Measurements from ENCODE around the gene ZFPM1. TPM values are rescaled to one million over a fixed set of nuclear protein-coding genes. Genes with fewer than 3 reads are reported as not detected.

The ZFPM1 gene
- total RNA-seq, 1 experiment from 2014 or later = 14.6 TPM

DNA sequence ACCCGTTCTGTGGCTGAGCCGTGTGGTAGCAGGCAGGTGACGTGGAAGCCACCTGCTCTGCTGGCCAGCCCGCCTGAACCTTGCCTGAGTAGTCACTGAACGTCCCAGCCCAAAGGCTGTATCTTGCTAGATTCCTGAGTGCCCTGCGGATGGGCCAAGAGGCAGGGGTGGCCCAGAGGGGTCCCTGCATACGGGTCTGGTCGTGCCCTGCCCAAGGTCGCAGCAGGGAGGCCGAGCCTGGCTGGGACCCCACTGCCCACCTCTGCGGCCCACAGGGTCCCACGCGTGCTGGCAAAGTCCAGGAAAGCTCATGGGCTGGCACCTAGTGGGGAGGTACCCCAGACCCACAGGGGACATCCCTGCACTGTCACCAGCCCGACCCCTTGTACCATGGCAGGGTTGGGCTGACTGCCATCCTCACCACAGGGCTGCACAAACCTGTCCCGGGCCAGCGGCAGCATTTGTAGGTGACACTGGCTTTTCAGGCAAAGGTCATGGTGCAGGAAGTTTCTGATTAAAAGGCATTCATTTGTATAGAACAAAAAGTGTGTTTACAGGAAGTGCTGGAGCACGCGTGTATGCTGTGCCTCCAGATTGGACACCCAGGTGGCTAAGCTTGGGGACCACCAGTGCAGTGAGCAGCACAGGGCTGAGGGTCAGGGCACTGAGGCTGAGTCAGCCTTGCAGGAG, 72.0 kb downstream of the ZFPM1 start:
- Histone ChIP-seq H3K9me3 (ENCODE audit: control insufficient read depth in 1 of 2, insufficient read depth in 1 of 2, low read depth in 1 of 2, low read length in 2 of 2) (no peaks in the 10 kb centered on the region), H3K27ac (ENCODE audit: low read depth, low read length) (no peak overlapping the region), H3K9ac (ENCODE audit: low read length) (no peak overlapping the region), H3K79me2 (ENCODE audit: insufficient read depth, low read length) (no peaks in the 10 kb centered on the region), H3K4me3 (replicated peaks in 1 of 2; ENCODE audit: low read depth in 1 of 2, low read length in 2 of 2) (no peak overlapping the region), H3K36me3 (ENCODE audit: control insufficient read depth in 1 of 2, insufficient read depth in 2 of 2, low read length in 2 of 2) (0 out of 4 replicates have a peak, but pooled peaks cover 0 to 2% of the 10 kb centered on the region in 2 experiments), H3K27me3 (ENCODE audit: insufficient read depth, low read length) (no peaks in the 10 kb centered on the region), H3K9me2 (ENCODE audit: insufficient read depth) (no peaks in the 10 kb centered on the region), H4K20me1 (ENCODE audit: insufficient read depth) (no peaks in the 10 kb centered on the region), H2AFZ (ENCODE audit: low read depth, low read length, poor library complexity, severe bottlenecking) (no peak overlapping the region), H3K4me1 (ENCODE audit: control insufficient read depth in 1 of 2, insufficient read depth in 2 of 2, low read length in 2 of 2) (peaks cover 0 to 10% of the 10 kb centered on the region in 2 experiments; a peak in 3 of 4 replicates), H3K4me2 (ENCODE audit: low read length) (no peak overlapping the region)
- ChIA-PET POLR2A (no interaction called here), CTCF (no interaction called here), RAD21 (ENCODE audit: low non-redundant PET in 1 of 2, low total read pairs in 2 of 2, uncharacterized antibody in 2 of 2, unreplicated experiment in 2 of 2) (no interaction called here)
- TF ChIP-seq POLR2AphosphoS5 (IDR thresholded peaks at IDR 0.05; ENCODE audit: low read depth, low read length) = no peak
- no peak for TF ChIP-seq SP1 (IDR thresholded peaks at IDR 0.05; ENCODE audit: low read depth)
- TF ChIP-seq TCF7L2 (IDR thresholded peaks at IDR 0.05; ENCODE audit: borderline replicate concordance, extremely low read depth, insufficient read depth, insufficient read length) = no peak
- TF ChIP-seq ATF3 (IDR thresholded peaks at IDR 0.05) = no peak
- TF ChIP-seq, protein P1, sequence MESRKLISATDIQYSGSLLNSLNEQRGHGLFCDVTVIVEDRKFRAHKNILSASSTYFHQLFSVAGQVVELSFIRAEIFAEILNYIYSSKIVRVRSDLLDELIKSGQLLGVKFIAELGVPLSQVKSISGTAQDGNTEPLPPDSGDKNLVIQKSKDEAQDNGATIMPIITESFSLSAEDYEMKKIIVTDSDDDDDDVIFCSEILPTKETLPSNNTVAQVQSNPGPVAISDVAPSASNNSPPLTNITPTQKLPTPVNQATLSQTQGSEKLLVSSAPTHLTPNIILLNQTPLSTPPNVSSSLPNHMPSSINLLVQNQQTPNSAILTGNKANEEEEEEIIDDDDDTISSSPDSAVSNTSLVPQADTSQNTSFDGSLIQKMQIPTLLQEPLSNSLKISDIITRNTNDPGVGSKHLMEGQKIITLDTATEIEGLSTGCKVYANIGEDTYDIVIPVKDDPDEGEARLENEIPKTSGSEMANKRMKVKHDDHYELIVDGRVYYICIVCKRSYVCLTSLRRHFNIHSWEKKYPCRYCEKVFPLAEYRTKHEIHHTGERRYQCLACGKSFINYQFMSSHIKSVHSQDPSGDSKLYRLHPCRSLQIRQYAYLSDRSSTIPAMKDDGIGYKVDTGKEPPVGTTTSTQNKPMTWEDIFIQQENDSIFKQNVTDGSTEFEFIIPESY (IDR thresholded peaks at IDR 0.05; ENCODE audit: extremely low read depth, insufficient replicate concordance, low read length) = no peak
- ATAC-seq = no peak
- DNase-seq (ENCODE audit: low read depth, low spot score) = no peak
- intact Hi-C loops (cut with micrococcal nuclease) = loop anchor here (5.0 kb wide), 1 partner anchor 68 kb away; no protein-coding TSS in a partner anchor
- BruUV-seq (replicated peaks) = no TSS peak

DNA sequence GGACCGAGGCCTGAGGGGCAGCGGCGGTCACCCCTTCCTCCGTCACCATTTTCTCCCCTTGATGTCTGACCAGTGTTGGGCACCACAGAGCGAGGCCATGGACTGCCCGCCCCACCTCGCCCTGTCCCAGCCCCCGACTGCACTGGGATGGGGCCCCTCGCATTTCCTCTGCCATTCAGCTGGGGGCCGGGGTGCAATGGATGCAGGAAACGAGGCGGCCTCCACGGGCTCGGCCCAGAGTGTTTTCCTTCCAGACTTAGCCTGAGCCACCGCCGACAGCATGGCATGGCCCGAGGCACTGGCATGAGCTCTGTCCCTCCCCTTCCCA, 72.5 kb downstream of the ZFPM1 start:
- H3K27me3 ChIP-seq (ENCODE audit: insufficient read depth, low read length) = no peaks in the 10 kb centered on the region
- H3K9me2 ChIP-seq (ENCODE audit: insufficient read depth) = no peaks in the 10 kb centered on the region
- BruUV-seq (replicated peaks) = no TSS peak
- CTCF ChIA-PET = no interaction called here
- no peak overlapping the region for H3K4me3 ChIP-seq (replicated peaks in 1 of 2; ENCODE audit: low read depth in 1 of 2, low read length in 2 of 2)
- no peaks in the 10 kb centered on the region for H3K9me3 ChIP-seq (ENCODE audit: control insufficient read depth in 1 of 2, insufficient read depth in 1 of 2, low read depth in 1 of 2, low read length in 2 of 2)
- no peak overlapping the region for H3K4me2 ChIP-seq (ENCODE audit: low read length)
- H3K36me3 ChIP-seq (ENCODE audit: control insufficient read depth in 1 of 2, insufficient read depth in 2 of 2, low read length in 2 of 2) = 0 out of 4 replicates have a peak, but pooled peaks cover 0 to 2% of the 10 kb centered on the region in 2 experiments
- ATAC-seq = no peak
- H3K79me2 ChIP-seq (ENCODE audit: insufficient read depth, low read length) = no peaks in the 10 kb centered on the region
- TF ChIP-seq ZFX (IDR thresholded peaks at IDR 0.05) (no peak), ATF3 (IDR thresholded peaks at IDR 0.05) (no peak), CTCF (IDR thresholded peaks at IDR 0.05 in 2 of 3, conservative IDR thresholded peaks at IDR 0.05 in 1 of 3; ENCODE audit: borderline replicate concordance in 1 of 3, insufficient read depth in 1 of 3, low read depth in 2 of 3, low read length in 2 of 3) (no peak), EGR1 (IDR thresholded peaks at IDR 0.05; ENCODE audit: low read depth) (no peak)
- peaks cover 0 to 10% of the 10 kb centered on the region in 2 experiments; a peak in 3 of 4 replicates for H3K4me1 ChIP-seq (ENCODE audit: control insufficient read depth in 1 of 2, insufficient read depth in 2 of 2, low read length in 2 of 2)
- H3K9ac ChIP-seq (ENCODE audit: low read length) = no peak overlapping the region
- POLR2A ChIA-PET = no interaction called here
- RAD21 ChIA-PET (ENCODE audit: low non-redundant PET in 1 of 2, low total read pairs in 2 of 2, uncharacterized antibody in 2 of 2, unreplicated experiment in 2 of 2) = no interaction called here
- intact Hi-C loops (cut with micrococcal nuclease) = loop anchor here (5.0 kb wide), 1 partner anchor 68 kb away; no protein-coding TSS in a partner anchor
- no peak overlapping the region for H2AFZ ChIP-seq (ENCODE audit: low read depth, low read length, poor library complexity, severe bottlenecking)
- no peaks in the 10 kb centered on the region for H4K20me1 ChIP-seq (ENCODE audit: insufficient read depth)
- H3K27ac ChIP-seq (ENCODE audit: low read depth, low read length) = no peak overlapping the region
- DNase-seq (ENCODE audit: low read depth, low spot score) = no peak

All from HCT116 (cell line).